PC-9 (cell line): ENCODE data around the gene GDPD5.

Source experiments
- CTCF ChIP-seq: fragments of 200-600 bp; sonication (generic); conservative IDR thresholded peaks from 2 replicates; pipeline ENCODE4 v1.6.1; 2017; ENCODE audit warnings: mixed run types, antibody characterized with exemption, mild to moderate bottlenecking, moderate library complexity
- EZH2 ChIP-seq: fragments of 200-600 bp; sonication (generic); IDR thresholded peaks from 2 replicates; pipeline ENCODE4 v1.8.0; 2017; ENCODE audit warnings: antibody characterized with exemption, low read depth

- TF ChIP-seq CTCF (no peak), EZH2 (no peak)
Observed at GRCh38 chr11:75435571-75435925, 90.2 kb downstream of the GDPD5 start.
